GM19043 (cell line): ENCODE measurements around the gene FAM53B.
A peak's percentile ranks its signal among the peaks of the same experiment; 100 is the strongest.

ENCODE experiments used
- ATAC-seq: cut with Tn5 transposase; IDR thresholded peaks from one replicate; pipeline ENCODE4 v1.9.1; 2021; ENCODE audit warnings: low read depth; ENCODE audit not compliant: unreplicated experiment

The FAM53B gene

DNA sequence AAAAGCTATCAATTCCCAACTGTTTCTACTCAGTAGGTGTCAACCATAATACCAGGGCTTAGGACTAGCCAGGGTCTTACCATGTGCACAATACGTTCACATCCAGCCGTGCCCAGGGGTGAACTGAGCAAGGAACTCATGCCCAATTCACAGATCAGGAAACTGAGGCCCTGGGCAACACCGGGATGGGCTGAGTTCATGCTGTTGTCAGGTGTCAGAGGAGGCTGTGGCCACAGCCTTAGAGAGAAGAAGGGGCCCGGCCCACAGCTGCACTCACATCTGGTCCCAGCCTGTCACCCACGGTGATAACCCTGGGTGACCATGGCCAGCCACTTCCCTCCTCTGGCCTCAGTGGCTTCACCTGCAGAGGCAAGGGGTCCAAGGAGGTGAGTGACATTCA lies 92.0 kb downstream of the FAM53B start:
- no peak for ATAC-seq

DNA sequence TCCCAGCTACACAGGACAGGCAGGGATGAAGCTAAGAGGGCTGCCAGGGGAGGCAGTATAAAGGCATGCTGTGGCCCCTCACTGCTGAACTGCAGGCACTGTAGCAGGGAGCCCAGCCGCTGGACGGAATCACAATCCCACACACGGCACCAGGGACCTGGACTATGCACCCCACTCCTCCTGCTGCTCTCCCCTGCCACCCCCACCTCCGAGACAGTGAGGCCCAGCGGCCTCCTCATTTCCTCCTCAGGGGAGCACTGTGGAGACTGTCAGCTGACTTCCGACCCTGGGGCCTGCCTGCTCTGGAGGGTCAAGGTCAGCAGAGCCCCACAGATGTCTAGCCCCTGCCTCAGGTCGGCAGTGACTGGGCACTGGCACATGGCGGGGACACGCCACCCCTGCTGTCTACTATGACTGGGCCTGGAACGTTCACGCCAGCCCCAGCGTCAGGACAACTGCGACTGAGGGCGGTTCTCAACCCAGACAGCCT lies 92.7 kb downstream of the FAM53B start:
- ATAC-seq, result no peak

DNA sequence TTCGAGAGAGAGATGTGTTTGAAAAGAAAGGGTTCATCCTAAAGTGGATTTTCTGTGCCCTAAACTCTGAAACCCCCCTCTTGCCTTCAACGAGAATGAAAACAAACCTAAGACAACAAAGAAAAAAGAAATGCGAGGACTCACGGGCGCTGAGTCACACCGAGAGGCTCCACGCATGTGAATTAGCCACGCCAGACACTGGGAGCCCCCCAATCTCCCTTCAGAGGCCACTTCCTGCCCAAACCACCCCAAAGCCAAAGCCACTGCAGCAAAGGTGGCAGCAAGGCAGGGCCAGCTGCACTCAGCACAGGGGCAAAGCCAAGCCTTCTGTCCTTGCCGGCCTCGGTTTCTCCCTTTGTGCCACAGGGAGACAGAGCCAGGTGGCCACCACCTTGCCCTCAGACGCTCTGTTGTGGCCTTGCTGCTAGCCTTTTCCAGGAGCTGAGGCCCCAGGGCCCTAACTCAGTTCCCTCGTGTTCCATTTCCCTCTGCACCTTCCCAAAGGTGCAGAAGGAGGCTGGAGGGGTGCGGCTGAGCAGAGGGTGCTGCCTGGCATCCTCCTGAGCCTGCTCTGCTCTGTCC lies 93.3 kb downstream of the FAM53B start:
- peak; percentile 38 for ATAC-seq

DNA sequence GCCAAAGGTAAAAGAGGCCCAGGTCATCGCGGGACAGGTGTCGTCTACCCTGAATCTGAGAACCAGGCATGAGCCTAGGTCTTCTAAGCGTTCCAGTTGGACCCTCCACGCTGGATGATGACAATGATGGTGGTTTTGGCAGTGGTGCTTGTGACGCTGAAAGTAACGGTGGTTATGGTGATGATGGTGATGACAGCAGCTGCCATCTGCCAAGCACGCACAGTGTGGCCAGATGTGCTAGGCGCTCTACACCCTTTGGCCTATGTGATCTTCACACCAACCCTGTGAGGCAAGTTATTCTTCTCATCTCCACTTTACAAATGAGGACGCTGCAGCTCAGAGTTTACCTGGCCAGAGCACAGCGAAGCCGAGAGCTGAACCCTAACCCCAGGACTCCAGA lies 93.9 kb downstream of the FAM53B start:
- no peak for ATAC-seq

DNA sequence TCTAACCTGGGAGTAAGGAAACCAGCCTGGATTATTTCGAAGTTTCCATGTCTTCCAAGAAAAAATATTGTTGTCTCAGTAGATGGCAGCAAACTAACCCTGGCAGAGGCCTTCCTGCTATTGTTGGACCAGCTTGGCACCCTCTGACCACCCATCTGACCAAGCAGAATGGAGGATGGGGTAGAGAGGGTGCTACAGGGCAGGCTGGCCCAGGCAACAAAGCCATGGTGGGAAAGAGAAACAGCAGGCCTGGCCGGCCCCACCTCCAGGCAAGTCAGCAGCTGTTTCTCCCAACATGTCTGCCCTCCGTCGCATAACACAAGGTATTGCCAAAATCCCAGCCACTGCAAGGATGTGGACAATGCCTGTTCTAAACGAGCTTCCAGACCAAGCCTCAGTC lies 95.0 kb downstream of the FAM53B start:
- no peak for ATAC-seq

DNA sequence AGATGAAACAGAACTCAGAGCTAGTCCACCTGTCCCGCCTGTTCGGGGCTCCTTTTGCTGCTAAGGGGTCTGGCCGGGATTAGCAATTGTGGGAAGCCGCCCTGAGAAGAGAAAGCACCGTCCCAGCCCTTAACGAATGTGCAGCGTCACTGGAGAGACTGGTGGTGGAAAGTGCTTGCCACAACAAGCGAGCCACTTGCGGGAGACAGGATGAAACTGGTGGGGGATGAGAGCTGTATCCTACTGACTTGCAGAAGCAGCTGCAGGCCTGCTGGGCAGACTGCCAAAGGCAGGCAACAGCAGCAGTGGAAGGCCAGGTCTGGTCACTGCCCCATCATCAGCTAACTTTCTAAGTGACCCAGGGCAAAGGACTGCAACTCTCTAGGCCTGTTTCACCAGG lies 95.4 kb downstream of the FAM53B start:
- ATAC-seq, result no peak

DNA sequence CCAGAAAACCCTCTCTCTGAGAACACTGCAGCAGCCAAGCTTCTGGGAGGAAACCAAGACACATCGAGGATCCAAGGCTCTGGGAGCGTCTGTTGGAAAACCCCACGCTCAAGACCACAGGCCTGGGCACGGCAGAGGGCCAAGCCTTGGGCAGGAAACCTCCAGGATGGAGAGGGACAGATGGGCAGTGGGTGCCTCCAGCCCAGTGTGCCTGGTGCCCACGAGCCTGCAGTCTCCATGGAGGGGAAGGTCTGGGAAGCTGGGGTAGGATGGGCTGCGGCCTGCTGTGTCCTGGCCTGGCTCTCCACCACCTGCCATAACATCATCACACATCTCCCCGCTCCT lies 96.1 kb downstream of the FAM53B start:
- peak; percentile 6 for ATAC-seq

DNA sequence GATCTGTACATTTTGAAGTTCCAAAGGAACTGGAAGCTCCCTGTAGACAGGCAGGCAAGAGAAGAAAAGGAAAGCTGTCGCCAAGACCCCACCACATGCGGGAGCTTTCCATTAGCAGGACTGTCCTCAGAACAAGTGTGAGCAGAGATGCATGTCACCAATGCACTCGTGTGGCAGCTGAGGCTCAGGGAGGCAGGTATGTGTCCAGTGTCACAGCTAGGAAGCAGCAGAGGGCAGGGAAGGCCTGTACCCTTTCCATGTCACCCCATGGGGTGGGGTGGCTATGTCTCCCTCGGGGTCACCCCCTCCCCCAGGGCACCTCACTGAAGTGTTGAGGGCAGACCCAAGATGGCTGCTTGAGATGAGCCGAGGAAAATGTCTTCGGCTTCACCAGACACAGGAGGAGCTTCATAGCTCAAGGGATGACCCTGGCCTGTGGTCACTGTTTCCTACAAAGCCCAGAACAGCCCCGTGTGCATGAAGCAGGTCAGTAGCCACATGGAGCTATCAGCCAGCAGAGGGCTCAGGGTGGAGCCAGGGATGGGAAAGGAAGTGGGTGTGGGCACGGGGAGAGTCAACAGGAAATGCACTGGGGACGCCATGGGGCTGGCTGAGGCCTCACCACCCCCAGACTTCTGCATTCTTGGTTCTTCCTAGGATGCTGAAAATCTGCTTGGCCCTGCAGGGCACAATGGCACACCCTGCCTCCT lies 96.6 kb downstream of the FAM53B start:
- peak; percentile 67 for ATAC-seq

DNA sequence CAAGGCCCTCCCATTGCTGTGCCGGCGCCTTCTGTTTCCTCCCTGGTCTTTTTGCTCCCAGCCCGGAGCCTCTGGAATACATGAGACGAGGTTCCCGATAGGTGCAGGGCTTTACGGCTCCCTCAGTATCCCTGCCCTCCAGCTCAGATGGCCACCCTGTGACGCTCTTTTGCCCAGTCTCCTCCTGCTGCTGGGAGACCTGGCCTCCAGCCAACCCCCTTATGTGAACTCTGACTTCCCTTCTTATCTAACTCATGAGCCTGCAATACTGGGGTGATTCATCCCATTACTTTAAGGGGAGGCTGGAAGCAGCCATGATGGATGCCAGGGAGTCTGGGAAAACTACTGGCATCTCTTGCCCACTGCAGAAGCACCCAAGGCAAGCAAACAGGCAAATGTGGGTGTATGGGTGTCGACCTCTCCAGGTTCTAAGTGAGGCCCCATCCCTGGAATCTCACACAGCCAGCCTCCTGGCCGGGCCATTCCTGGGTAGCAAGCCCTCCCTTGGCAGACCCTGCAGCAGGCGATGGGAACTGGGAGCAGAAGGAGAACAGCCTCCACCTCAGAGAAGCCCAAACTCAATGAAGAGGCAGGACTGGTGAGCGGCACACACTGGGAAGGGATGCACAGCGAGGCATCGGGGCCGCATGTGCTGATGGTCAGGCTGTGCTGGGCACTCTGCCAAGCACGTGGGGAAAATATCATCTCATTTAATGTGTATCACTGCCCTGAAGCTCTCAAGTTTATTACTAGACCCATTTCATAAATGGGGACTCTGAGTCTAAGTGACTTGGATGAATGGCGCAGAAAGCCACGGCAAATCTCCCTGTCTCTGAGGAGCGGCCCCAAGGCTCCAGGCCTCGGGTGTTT lies 97.5 kb downstream of the FAM53B start:
- ATAC-seq, result no peak

DNA sequence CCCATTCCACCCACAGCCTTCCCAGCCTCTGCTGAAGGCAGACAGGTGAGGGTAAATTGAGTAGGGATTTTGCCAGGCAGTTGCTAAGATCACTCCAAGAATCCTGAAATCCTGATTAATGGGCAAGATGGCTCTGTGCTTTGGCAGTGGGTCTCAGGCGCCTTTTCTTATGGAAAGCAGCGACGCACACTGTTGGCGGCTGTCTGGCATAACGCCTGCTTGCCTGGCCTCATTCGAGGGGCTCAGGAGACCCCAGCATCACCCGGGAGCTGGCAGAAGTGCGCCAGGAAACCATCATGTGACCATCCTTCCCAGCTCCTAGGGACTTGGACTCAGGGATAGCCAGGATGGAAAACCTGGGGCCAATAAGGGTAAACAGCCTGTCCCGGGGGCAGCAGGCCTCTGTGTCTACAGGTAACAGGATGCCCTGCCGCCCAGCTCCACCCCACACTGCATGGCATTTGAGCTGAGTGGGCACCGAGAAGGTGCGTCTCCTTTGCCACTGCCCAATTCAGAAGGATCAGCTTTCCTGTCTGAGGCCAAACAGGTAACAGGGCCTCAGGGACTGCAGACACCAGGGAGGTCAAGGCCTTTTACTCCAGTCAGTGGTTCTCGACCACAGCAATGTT lies 98.6 kb downstream of the FAM53B start:
- ATAC-seq, result no peak

DNA sequence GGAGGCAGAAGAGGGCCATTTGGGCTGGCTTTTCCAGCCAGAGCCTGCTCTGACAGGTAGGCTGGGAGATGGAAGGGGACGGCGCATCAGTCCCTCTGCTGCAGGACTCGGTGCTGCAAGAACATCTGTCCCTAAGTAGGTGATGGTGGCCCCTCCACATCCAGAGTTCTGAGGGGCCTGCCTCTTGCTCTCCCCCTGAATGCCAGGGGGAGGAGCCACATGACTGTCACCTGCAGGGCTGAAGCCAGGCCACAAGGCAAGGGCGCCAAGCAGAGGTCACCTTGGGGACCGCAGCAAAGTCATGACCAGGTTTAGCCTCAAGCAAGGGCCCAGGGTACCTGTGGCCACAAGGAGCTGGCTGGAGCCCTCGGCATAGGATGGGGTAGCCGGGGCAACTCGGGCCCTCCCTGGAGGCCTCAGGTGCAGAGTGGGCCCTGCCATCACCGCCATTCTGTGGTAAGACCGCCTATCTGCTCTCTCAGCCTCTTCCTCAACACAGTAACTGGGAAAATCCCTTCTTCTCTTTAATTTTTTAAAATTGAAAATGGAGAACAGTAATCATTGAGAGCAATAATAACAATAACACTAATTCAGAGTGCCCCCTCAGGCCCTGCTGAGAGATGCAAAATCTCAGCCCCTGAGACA lies 99.3 kb downstream of the FAM53B start:
- ATAC-seq, result no peak

DNA sequence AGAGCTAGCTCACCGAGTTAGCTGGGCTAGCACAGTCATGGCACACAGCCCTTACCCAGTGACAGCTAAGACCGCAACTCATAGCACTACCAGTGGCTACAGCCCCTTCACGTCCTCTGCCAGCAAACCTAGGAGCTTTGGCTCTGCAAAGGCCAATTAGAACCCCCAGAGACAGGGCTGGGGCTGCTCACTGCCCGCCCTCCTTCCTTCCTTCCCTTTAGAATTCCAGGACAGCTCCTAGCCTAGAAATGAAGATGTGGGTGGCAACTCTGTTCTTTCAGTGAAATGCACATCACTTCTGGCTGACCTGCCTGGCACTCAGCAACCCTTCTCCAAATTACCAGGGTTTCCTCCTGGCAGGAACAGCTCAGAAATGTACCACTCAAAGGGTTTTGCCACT lies 99.9 kb downstream of the FAM53B start:
- no peak for ATAC-seq

DNA sequence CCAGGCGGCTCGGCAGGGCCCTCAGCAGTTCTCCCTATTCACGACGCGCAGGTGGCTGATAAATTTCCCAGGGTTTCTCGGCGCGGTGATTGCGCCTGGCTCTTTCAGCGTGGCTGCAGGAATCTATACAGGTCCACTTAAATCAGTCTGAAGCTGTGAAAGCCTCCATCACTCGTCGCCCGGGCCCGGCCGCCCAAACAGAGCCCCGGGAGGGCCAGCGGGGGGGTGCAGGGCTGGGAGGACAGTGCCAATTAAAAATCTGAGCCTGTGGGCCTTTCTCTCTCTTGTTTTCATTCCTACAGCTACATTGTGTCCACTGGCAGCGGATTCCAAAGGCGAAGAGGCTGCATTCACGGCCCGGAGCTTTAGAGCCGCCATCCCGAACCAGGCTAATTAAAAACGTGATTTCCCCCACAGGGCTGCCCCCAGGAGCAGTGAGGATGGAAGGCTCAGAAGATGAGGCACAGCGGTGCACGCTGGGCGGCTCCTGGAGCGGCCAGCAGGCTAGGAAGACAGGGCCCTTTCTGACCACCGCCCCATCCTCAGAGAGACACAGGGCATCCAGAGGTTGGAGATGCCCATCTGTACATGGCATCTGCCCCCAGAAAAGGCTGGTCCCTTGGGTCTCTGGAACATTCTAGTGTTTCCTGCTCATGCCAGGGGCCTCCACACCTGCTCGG lies 100.7 kb downstream of the FAM53B start:
- ATAC-seq, result no peak

DNA sequence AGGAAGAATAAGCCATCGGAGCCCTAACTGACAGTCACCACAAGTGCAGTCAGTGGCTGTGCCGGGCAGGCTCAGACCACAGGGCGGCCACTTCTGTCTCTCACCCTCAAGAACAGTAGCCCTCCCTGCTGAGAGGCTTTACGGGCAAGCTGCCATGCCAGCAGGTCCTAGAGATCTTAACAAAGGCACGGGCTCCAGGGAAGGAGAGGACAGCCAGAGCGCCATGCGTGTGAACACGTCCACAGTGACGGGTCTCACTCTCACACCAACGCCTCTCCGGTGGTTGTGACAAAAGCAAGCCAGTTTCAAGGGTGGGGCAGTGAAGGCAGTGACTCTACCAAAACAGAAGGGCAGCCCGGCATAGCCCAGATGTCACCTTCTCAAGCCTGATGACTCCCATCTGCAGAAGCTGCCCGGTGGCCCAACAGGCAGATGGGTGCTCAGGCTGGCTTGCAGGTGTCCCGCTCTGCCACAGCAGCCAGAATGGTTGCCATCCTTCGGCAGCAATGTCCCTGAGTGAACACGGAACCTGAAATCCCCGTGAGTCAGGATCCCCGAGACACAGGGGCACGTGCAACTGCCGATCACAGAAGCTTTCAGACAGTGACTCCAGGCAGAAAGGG lies 102.0 kb downstream of the FAM53B start:
- no peak for ATAC-seq

DNA sequence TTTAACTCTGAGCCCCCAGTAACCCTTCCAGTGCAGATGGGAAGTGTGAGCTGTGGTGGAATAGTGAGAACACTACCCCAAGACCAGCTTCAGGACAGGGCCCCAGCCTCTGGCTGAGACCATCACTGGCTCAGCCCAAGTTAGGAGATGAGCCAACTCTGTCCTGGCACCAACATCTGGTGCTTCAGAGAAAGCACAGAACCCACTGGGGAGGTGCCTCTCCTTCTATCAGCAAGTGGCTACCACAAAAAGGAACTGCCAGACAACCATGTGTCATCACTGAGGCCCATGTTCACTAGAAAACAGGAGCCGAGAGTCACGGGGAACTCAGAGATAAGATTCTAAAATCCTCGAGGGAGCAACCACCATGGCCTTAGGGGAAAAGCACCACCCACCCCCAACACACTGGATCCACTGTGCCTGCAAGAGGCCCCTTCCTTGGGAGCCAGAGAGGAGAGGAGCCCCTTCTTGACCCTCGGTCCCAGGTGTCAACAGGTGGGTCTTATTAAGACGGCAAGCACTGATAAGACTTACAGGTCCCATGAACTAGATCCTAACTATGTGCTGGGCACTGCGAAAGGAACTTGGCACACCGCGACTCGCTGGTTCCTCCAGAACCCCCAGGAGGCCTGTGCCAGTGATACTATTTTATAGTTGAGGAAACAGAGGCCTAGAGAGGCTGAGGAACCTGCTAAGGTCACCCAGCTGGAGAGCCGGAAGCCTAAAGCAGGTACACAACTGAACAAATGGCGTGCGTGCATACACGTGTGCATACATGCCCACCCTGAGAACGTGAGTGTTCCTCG lies 102.7 kb downstream of the FAM53B start:
- ATAC-seq, result no peak

DNA sequence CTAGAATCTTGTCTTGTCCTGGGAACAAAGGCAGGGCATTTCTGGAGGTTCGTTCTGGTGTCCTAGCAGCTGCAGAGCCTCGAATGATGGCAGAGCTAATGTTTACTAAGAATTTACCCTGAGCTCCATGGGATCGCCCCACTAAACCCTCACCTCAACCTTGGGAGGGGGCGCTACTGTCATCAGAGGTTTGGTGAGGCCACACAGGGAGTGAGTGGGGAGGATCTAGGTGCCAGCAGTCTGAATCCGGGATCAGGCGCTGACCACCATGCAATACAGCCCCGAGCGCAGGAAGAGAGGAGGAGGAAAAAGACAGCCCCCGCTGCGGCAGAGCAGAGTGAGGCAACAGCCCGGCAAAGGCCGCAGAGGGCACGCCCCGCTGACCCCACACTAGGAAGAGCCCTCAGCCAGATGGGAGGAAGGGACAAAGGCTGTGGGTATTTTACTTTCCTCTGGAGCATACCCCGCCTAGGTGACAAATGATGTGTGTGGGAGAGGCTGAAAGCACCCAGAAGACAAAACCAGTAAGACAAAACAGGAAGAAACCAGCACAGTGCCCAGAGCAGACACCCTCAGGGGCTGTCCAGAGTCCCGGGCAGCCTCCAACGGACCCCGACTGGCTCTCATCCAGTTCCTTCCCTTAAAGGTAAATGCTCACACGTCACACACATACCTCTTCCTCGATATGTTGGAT lies 103.5 kb downstream of the FAM53B start:
- ATAC-seq, result no peak

DNA sequence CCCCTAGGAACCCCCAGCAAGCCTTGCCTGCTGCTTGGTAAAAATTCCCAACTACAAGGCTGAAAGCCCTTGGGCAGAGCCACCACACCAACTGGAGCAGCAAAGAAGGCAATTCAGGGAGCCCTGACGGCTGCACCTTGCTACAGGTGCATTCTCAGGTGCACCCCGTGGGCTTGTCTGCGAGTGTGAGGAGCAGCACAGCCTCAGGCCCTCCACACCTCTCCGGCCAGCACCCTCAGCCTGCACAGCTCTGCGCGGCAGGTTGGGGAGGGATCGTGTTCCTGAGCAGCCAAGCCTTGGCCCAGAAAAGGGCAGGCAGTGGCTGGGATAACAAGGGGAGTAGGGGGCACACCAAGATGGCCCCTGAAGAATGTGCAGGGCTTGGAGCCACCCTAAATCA lies 104.1 kb downstream of the FAM53B start:
- ATAC-seq, result no peak

DNA sequence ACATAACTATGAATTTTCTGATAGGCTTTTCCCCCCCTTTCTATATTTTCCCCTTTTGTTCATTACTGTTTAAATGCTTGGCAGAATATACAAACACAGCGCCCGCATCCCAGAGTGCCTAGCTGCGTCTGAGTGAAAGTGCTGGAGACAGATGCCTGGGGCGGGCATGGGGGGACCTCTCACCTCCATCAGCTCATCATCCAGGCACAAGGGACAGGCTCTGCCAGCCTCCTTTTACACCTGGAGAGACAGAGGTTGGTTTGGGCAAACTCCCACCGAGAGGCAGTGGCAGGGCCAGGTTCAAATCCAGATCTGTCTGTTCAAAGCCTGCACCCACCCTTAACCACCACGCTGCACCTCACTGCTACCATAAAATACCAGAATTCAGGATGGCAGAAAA lies 104.5 kb downstream of the FAM53B start:
- no peak for ATAC-seq
